Measurements from ENCODE around the gene LAMP2.

LAMP2 gene

GRCh38 chrX:120453985-120454384 lies 15.1 kb downstream of the LAMP2 start:
- DNase-seq = peak; percentile 11

- peak; percentile 65 for DNase-seq
These were observed 17.0 kb downstream of the LAMP2 start for GRCh38 chrX:120452131-120452530.

GRCh38 chrX:120450163-120450562 lies 18.9 kb downstream of the LAMP2 start:
- peak; percentile 51 for DNase-seq

GRCh38 chrX:120446498-120446897 lies 22.6 kb downstream of the LAMP2 start:
- DNase-seq = no peak

- no peak for DNase-seq
These were observed 29.2 kb downstream of the LAMP2 start for GRCh38 chrX:120439921-120440320.

- no peak for DNase-seq
These were observed 39.1 kb downstream of the LAMP2 start for GRCh38 chrX:120429776-120430540.

GRCh38 chrX:120428309-120428708 lies 40.8 kb downstream of the LAMP2 start:
- DNase-seq = peak; percentile 21

- no peak for DNase-seq
These were observed 42.5 kb downstream of the LAMP2 start for GRCh38 chrX:120426599-120426998.

- no peak for DNase-seq
These were observed 49.6 kb downstream of the LAMP2 start for GRCh38 chrX:120419463-120419862.

GRCh38 chrX:120408168-120408567 lies 60.9 kb downstream of the LAMP2 start:
- DNase-seq = no peak

- DNase-seq = no peak
These were observed 62.5 kb downstream of the LAMP2 start for GRCh38 chrX:120406638-120407037.

- DNase-seq = no peak
These were observed 66.7 kb downstream of the LAMP2 start for GRCh38 chrX:120402369-120402768.

GRCh38 chrX:120401301-120401700 lies 67.8 kb downstream of the LAMP2 start:
- no peak for DNase-seq

GRCh38 chrX:120380699-120381098 lies 88.4 kb downstream of the LAMP2 start:
- peak; percentile 50 for DNase-seq

GRCh38 chrX:120379937-120380681 lies 89.0 kb downstream of the LAMP2 start:
- no peak for DNase-seq

GRCh38 chrX:120378570-120378969 lies 90.5 kb downstream of the LAMP2 start:
- no peak for DNase-seq

All from hematopoietic multipotent progenitor cell treated with erythropoietin and hydrocortisone succinate and interleukin-3 and kit ligand, for 6 days (in vitro differentiated cells).